IMR-90 (cell line): Measurements from ENCODE around the gene TRIM44. TPM values are rescaled to one million over a fixed set of nuclear protein-coding genes. Genes with fewer than 3 reads are reported as not detected.

Experiments
- ATAC-seq: fragments of 200-7000 bp; cut with Tn5 transposase; 2 replicates; pipeline ENCODE4 v1.9.1; 2020; ENCODE audit warnings: low read depth, mild to moderate bottlenecking, moderate library complexity
- BruUV-seq: library from RNA; stranded (reverse); fragments of 400-500 nt; replicated peaks from 2 replicates; lab custom pipeline; 2021; lab: Mats Ljungman, UMichigan
- CTCF ChIA-PET: fragments of 300-600 bp; formaldehyde crosslinking; extraction: SDS; loops from one replicate; lab custom pipeline; 2021; ENCODE audit warnings: antibody characterized with exemption; lab: Yijun Ruan, JAX
- POLR2A ChIA-PET: fragments of 300-600 bp; sonication (Branson Sonifier 250); formaldehyde crosslinking; loops from one replicate; lab custom pipeline; 2022; ENCODE audit warnings: antibody characterized with exemption; ENCODE audit not compliant: unreplicated experiment; lab: Charles Lee
- DNase-seq: peaks from one replicate; pipeline ENCODE4 v3.0.0; 2013
- H2AFZ ChIP-seq: replicated peaks from 2 replicates; pipeline ENCODE3; 2013; ENCODE audit warnings: low read length, mild to moderate bottlenecking; ENCODE audit not compliant: poor library complexity
- H2AK5ac ChIP-seq: 2 replicates; pipeline ENCODE4 v1.6.1; 2013; ENCODE audit warnings: low read depth, low read length, inconsistent platforms
- H2AK9ac ChIP-seq: replicated peaks from 2 replicates; pipeline ENCODE3; 2013; ENCODE audit warnings: mild to moderate bottlenecking, low read depth, low read length, moderate library complexity; ENCODE audit not compliant: poor library complexity
- H2BK120ac ChIP-seq: 2 replicates; pipeline ENCODE4 v1.6.1; 2013; ENCODE audit warnings: low read depth, low read length, inconsistent platforms
- H2BK15ac ChIP-seq: 3 replicates; pipeline ENCODE4 v1.6.1; 2013; ENCODE audit warnings: low read depth, low read length, inconsistent platforms
- H2BK20ac ChIP-seq: 2 replicates; pipeline ENCODE4 v1.6.1; 2013; ENCODE audit warnings: low read depth, mild to moderate bottlenecking, inconsistent platforms, low read length, moderate library complexity
- H2BK5ac ChIP-seq: 2 replicates; pipeline ENCODE4 v1.6.1; 2013; ENCODE audit warnings: mild to moderate bottlenecking, low read depth, low read length, inconsistent platforms; ENCODE audit not compliant: poor library complexity, severe bottlenecking
- H3K14ac ChIP-seq: replicated peaks from 2 replicates; pipeline ENCODE4 v1.6.1; 2013; ENCODE audit warnings: low read depth, low read length, inconsistent platforms
- H3K18ac ChIP-seq: 2 replicates; pipeline ENCODE4 v1.6.1; 2013; ENCODE audit warnings: low read depth, low read length, control low read depth
- H3K23ac ChIP-seq: 2 replicates; pipeline ENCODE4 v1.6.1; 2013; ENCODE audit warnings: low read depth, low read length, inconsistent platforms
- H3K27ac ChIP-seq: 2 replicates; pipeline ENCODE4 v1.5.1; 2013; ENCODE audit warnings: mild to moderate bottlenecking, control low read depth, low read length; ENCODE audit not compliant: insufficient read depth
- H3K27me3 ChIP-seq: 2 replicates; pipeline ENCODE4 v1.6.1; 2013; ENCODE audit warnings: low read length; ENCODE audit not compliant: control insufficient read depth, insufficient read depth
- H3K36me3 ChIP-seq: 2 replicates; pipeline ENCODE4 v1.6.1; 2013; ENCODE audit warnings: low read length, mixed read lengths; ENCODE audit not compliant: control insufficient read depth, insufficient read depth
- H3K4ac ChIP-seq: 2 replicates; pipeline ENCODE4 v1.6.1; 2013; ENCODE audit warnings: low read depth, low read length, inconsistent platforms
- H3K4me1 ChIP-seq: 2 replicates; pipeline ENCODE4 v1.6.1; 2013; ENCODE audit warnings: low read length, mixed read lengths; ENCODE audit not compliant: control insufficient read depth, insufficient read depth
- H3K4me2 ChIP-seq: 2 replicates; pipeline ENCODE4 v1.6.1; 2013; ENCODE audit warnings: low read depth, mild to moderate bottlenecking, control low read depth, low read length, moderate library complexity
- H3K4me3 ChIP-seq: 2 replicates; pipeline ENCODE4 v1.5.1; 2013; ENCODE audit warnings: low read depth, mild to moderate bottlenecking, control low read depth, low read length, moderate library complexity; ENCODE audit not compliant: insufficient read depth
- H3K56ac ChIP-seq: 2 replicates; pipeline ENCODE4 v1.6.1; 2013; ENCODE audit warnings: low read length, inconsistent platforms; ENCODE audit not compliant: insufficient read depth; ENCODE audit errors: extremely low read depth
- H3K79me1 ChIP-seq, 2 experiments: 2 replicates each; pipeline ENCODE4 v1.6.1; 2013; ENCODE audit warnings: low read length in 2 of 2, inconsistent platforms in 1 of 2, low read depth in 1 of 2
- H3K9ac ChIP-seq: 2 replicates; pipeline ENCODE4 v1.6.1; 2013; ENCODE audit warnings: low read depth, low read length, control low read depth
- H3K9me1 ChIP-seq: 2 replicates; pipeline ENCODE4 v1.6.1; 2013; ENCODE audit warnings: low read length, inconsistent platforms; ENCODE audit not compliant: insufficient read depth
- H3K9me3 ChIP-seq: 2 replicates; pipeline ENCODE4 v1.6.1; 2013; ENCODE audit warnings: low read length; ENCODE audit not compliant: control insufficient read depth, insufficient read depth
- H4K20me1 ChIP-seq: 2 replicates; pipeline ENCODE4 v1.6.1; 2013; ENCODE audit warnings: low read length, inconsistent platforms; ENCODE audit not compliant: insufficient read depth
- H4K5ac ChIP-seq: 2 replicates; pipeline ENCODE4 v1.6.1; 2013; ENCODE audit warnings: mild to moderate bottlenecking, low read depth, low read length, control low read depth
- H4K8ac ChIP-seq, 2 experiments: 2 replicates each; pipeline ENCODE4 v1.6.1; 2013; ENCODE audit warnings: low read depth in 2 of 2, low read length in 2 of 2, control low read depth in 1 of 2, inconsistent platforms in 1 of 2
- H4K91ac ChIP-seq: 2 replicates; pipeline ENCODE4 v1.6.1; 2013; ENCODE audit warnings: low read depth, low read length, inconsistent platforms; ENCODE audit not compliant: insufficient read depth
- BHLHE40 ChIP-seq: fragments of 150-350 bp; IDR thresholded peaks from 2 replicates; pipeline ENCODE4 v1.6.1; 2016; ENCODE audit warnings: mild to moderate bottlenecking, low read depth, low read length
- CEBPB ChIP-seq: IDR thresholded peaks from 2 replicates; pipeline ENCODE4 v1.6.1; 2012; ENCODE audit warnings: low read depth, low read length, improper control_type of control experiment
- CHD1 ChIP-seq: IDR thresholded peaks from 2 replicates; pipeline ENCODE4 v1.6.1; 2012; ENCODE audit warnings: low read depth, low read length, improper control_type of control experiment
- FOS ChIP-seq: fragments of 150-350 bp; IDR thresholded peaks from 2 replicates; pipeline ENCODE4 v1.6.1; 2016; ENCODE audit warnings: low read depth, low read length
- MXI1 ChIP-seq: IDR thresholded peaks from 2 replicates; pipeline ENCODE4 v1.6.1; 2012; ENCODE audit warnings: low read depth, mild to moderate bottlenecking, low read length, moderate library complexity, borderline replicate concordance
- POLR2A ChIP-seq: IDR thresholded peaks from 2 replicates; pipeline ENCODE4 v1.6.1; 2012; ENCODE audit warnings: mild to moderate bottlenecking, low read depth, low read length
- RFX5 ChIP-seq: IDR thresholded peaks from 2 replicates; pipeline ENCODE4 v1.8.0; 2012; ENCODE audit warnings: low read depth, mild to moderate bottlenecking, low read length, moderate library complexity
- WGBS, 2 experiments: methylation state at CpG; one replicate each; pipeline versions ENCODE4 v1.1.5 to v1.1.7; 2013; ENCODE audit warnings: missing lambda C conversion rate in 2 of 2; ENCODE audit not compliant: insufficient read length in 1 of 2; ENCODE audit errors: extremely low coverage in 2 of 2; 5-methylcytosine and 5-hydroxymethylcytosine counted together
- dilution Hi-C: fragments of 300-500 bp; cut with HindIII; formaldehyde crosslinking; loops from one replicate; pipeline ENCODE4 v1.14.3; 2018; ENCODE audit warnings: low sequenced_read_pairs; ENCODE audit not compliant: unreplicated experiment
- in situ Hi-C: fragments of 300-500 bp; cut with MboI; formaldehyde crosslinking; loops from 3 replicates; pipeline ENCODE4 v1.14.3; 2019; ENCODE audit warnings: low sequenced_read_pairs, inconsistent platforms, mixed read lengths
- intact Hi-C: fragments of 100-400 bp; cut with micrococcal nuclease; formaldehyde crosslinking; loops from 2 replicates; pipeline ENCODE4 v1.10.0; 2022
- polyA plus RNA-seq, 3 experiments: library from polyadenylated mRNA; depleted of rRNA; stranded (reverse); fragments of >200 nt; gene quantifications; 2 replicates each; pipeline ENCODE4 v1.2.3, GENCODE V29; 2012; ENCODE audit warnings: low replicate concordance in 1 of 3
- total RNA-seq: library from RNA; depleted of rRNA; stranded (reverse); fragments of >200 nt; gene quantifications from 2 replicates; pipeline ENCODE4 v1.2.3, GENCODE V29; 2012
- TF ChIP-seq, protein P1 (sequence below): fragments of 150-350 bp; IDR thresholded peaks from 2 replicates; pipeline ENCODE4 v1.6.1; 2017; ENCODE audit warnings: mild to moderate bottlenecking, antibody characterized with exemption, low read length, low read depth
- TF ChIP-seq, protein P2 (sequence below): conservative IDR thresholded peaks from 2 replicates; pipeline ENCODE4 v1.5.1; 2012; ENCODE audit warnings: mild to moderate bottlenecking, low read depth, low read length, improper control_type of control experiment

Gene TRIM44
- total and polyA plus RNA-seq, 2 of the 4 experiments (the other 2 are of a cell fraction), result 50.7 to 104 TPM

DNA sequence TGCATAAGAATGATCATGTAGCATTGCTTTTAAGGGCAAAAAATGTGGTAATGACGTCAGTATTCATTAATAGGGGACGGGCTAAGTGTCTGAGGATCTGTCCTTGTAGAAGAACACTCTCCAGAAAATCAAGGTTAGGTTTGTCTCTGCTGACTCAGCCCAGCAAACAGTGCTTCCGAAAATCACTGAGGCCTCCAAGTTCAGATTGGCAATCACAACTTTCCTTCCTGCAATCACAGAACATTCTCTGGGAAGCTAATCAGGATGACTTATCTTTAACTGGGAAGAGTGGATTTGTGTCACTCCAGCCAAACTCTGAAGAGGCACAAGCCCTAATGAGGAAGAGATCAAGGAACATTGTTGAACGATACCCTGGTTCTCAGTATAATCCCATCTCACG is 158.0 kb downstream of the TRIM44 start:
- no peak overlapping the region for H3K23ac ChIP-seq
- POLR2A ChIA-PET, result no interaction called here

More for the DNA sequence above, 158.0 kb downstream of the TRIM44 start:
- intact Hi-C loops (loop anchor here (5.0 to 10.0 kb wide), 3 partner anchors 214 to 333 kb away; no protein-coding TSS in a partner anchor), dilution Hi-C loops (no loop called here), in situ Hi-C loops (loop anchor here (5.0 to 25.0 kb wide), 2 partner anchors 442 to 667 kb away; no protein-coding TSS in a partner anchor)
- peaks cover 2% of the 10 kb centered on the region; the same call in 1 of the 2 replicates for H3K9me1 ChIP-seq
- H3K56ac ChIP-seq, result no peak overlapping the region
- H4K8ac ChIP-seq, result no peak overlapping the region
- no peak overlapping the region for H2BK120ac ChIP-seq
- no peak overlapping the region for H3K4me2 ChIP-seq
- H3K27me3 ChIP-seq, result no peaks in the 10 kb centered on the region
- H3K27ac ChIP-seq, result no peak overlapping the region
- no TSS peak for BruUV-seq
- ATAC-seq (no peak), DNase-seq (no peak)
- peaks cover 2% of the 10 kb centered on the region; the same call in 1 of the 2 replicates for H3K4me1 ChIP-seq
- no peaks in the 10 kb centered on the region for H3K9me3 ChIP-seq
- no peak overlapping the region for H3K14ac ChIP-seq
- no peak overlapping the region for H3K4ac ChIP-seq
- WGBS, 2 experiments, result 100% methylated on average over 2 of the region's 5 CpGs; no CpG with 5 or more reads in 1 of the 2 experiments
- H3K36me3 ChIP-seq, result no peaks in the 10 kb centered on the region
- no peak overlapping the region for H2BK20ac ChIP-seq
- no peak overlapping the region for H3K4me3 ChIP-seq
- no peak overlapping the region for H2AK5ac ChIP-seq
- H4K20me1 ChIP-seq, result no peaks in the 10 kb centered on the region
- no peak overlapping the region for H3K9ac ChIP-seq
- no peak overlapping the region for H3K18ac ChIP-seq
- no peak overlapping the region for H4K91ac ChIP-seq
- H2AK9ac ChIP-seq, result no peak overlapping the region
- H3K79me1 ChIP-seq, result 0 out of 4 replicates have a peak, but pooled peaks cover 0 to 6% of the 10 kb centered on the region in 2 experiments
- TF ChIP-seq RFX5 (no peak), FOS (no peak), MXI1 (no peak), BHLHE40 (no peak), POLR2A (no peak), CHD1 (no peak), CEBPB (no peak)
- TF ChIP-seq, protein P1, sequence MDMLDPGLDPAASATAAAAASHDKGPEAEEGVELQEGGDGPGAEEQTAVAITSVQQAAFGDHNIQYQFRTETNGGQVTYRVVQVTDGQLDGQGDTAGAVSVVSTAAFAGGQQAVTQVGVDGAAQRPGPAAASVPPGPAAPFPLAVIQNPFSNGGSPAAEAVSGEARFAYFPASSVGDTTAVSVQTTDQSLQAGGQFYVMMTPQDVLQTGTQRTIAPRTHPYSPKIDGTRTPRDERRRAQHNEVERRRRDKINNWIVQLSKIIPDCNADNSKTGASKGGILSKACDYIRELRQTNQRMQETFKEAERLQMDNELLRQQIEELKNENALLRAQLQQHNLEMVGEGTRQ, result no peak
- TF ChIP-seq, protein P2, sequence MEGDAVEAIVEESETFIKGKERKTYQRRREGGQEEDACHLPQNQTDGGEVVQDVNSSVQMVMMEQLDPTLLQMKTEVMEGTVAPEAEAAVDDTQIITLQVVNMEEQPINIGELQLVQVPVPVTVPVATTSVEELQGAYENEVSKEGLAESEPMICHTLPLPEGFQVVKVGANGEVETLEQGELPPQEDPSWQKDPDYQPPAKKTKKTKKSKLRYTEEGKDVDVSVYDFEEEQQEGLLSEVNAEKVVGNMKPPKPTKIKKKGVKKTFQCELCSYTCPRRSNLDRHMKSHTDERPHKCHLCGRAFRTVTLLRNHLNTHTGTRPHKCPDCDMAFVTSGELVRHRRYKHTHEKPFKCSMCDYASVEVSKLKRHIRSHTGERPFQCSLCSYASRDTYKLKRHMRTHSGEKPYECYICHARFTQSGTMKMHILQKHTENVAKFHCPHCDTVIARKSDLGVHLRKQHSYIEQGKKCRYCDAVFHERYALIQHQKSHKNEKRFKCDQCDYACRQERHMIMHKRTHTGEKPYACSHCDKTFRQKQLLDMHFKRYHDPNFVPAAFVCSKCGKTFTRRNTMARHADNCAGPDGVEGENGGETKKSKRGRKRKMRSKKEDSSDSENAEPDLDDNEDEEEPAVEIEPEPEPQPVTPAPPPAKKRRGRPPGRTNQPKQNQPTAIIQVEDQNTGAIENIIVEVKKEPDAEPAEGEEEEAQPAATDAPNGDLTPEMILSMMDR, result no peak
- no peak overlapping the region for H2AFZ ChIP-seq
- H2BK5ac ChIP-seq, result no peak overlapping the region
- no peak overlapping the region for H4K5ac ChIP-seq
- CTCF ChIA-PET, result interaction anchor here (1.9 kb wide), 1 partner anchor 201 kb away, joined by 16 read pairs; no protein-coding TSS in a partner anchor
- no peak overlapping the region for H2BK15ac ChIP-seq
